Subcutaneous abdominal adipose tissue (tissue), 5 donors: ENCODE data around the gene RFXANK.

Experiments used
- H3K27ac ChIP-seq: one replicate; pipeline ENCODE4 v1.7.0; 2013; ENCODE audit warnings: low read depth, mild to moderate bottlenecking, inconsistent platforms, low read length, moderate library complexity
- H3K27me3 ChIP-seq, 5 donors: one replicate each; pipeline ENCODE4 v1.7.0; 2013; ENCODE audit warnings: low read length in 5 of 5, inconsistent platforms in 1 of 5; ENCODE audit not compliant: control insufficient read depth in 5 of 5, insufficient read depth in 4 of 5
- H3K36me3 ChIP-seq, 5 donors: one replicate each; pipeline ENCODE4 v1.7.0; 2013; ENCODE audit warnings: low read length in 5 of 5; ENCODE audit not compliant: control insufficient read depth in 5 of 5, insufficient read depth in 5 of 5
- H3K4me1 ChIP-seq, 5 donors: one replicate each; pipeline ENCODE4 v1.7.0; 2013; ENCODE audit warnings: low read length in 5 of 5, mild to moderate bottlenecking in 3 of 5, moderate library complexity in 1 of 5; ENCODE audit not compliant: control insufficient read depth in 5 of 5, insufficient read depth in 5 of 5
- H3K4me3 ChIP-seq, 5 donors: one replicate each; pipeline ENCODE4 v1.7.0; 2013; ENCODE audit warnings: low read length in 5 of 5, low read depth in 1 of 5
- H3K9ac ChIP-seq, 5 donors: one replicate each; pipeline ENCODE4 v1.7.0; 2013; ENCODE audit warnings: low read length in 5 of 5, mild to moderate bottlenecking in 4 of 5, moderate library complexity in 3 of 5
- H3K9me3 ChIP-seq, 5 donors: one replicate each; pipeline ENCODE4 v1.7.0; 2013; ENCODE audit warnings: low read length in 5 of 5; ENCODE audit not compliant: control insufficient read depth in 5 of 5
- donor health status: healthy.
- donor health status: healthy.
- donor health status: healthy.
- donor health status: healthy.
- donor health status: healthy.

RFXANK gene

GRCh38 chr19:19226663-19227062 is 34.6 kb downstream of the RFXANK start:
- H3K9me3 ChIP-seq, result no peaks in the 10 kb centered on the region
- peaks cover 0 to 10% (median 7%) of the 10 kb centered on the region in 5 donors for H3K4me1 ChIP-seq
- H3K36me3 ChIP-seq, result no peaks in the 10 kb centered on the region
- H3K9ac ChIP-seq, result no peak overlapping the region
- H3K4me3 ChIP-seq, result no peak overlapping the region
- H3K27me3 ChIP-seq, result peaks cover 24 to 46% (median 40%) of the 10 kb centered on the region in 5 donors
- H3K27ac ChIP-seq, result no peak overlapping the region

DNA sequence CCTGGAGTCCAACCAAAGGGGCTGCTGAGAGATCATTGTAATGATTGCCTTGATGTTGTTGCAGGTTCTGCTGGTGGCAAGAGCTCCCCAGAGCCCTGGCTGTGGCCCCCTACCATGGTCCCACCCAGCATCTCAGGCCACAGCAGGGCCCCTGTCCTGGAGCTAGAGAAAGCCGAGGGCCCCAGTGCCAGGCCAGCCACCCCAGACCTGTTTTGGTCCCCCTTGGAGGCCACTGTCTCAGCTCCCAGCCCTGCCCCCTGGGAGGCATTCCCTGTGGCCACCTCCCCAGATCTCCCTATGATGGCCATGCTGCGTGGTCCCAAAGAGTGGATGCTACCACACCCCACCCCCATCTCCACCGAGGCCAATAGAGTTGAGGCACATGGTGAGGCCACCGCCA is 35.2 kb downstream of the RFXANK start:
- Histone ChIP-seq H3K4me3 (no peak overlapping the region), H3K36me3 (no peaks in the 10 kb centered on the region), H3K27me3 (peaks cover 24 to 49% (median 40%) of the 10 kb centered on the region in 5 donors), H3K9ac (no peak overlapping the region), H3K4me1 (peaks cover 0 to 10% (median 7%) of the 10 kb centered on the region in 5 donors), H3K27ac (no peak overlapping the region), H3K9me3 (no peaks in the 10 kb centered on the region)

DNA sequence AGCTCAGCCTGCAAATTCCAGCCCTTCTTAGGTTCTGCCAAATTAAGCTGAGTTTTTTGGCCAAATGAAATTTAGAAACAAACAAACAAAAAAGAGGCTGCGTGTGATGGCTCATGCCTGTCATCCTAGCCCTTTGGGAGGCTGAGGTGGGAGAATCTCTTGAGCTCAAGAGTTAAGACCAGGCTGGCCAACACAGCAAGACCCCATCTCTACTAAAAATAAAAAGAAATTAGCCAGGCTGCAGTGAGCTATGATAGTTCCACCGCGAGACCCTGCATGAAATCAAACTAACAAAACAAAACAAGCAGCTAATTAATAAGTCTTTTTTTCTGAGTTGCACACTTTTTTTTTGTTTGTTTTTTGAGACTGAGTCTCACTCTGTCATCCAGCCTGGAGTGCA is 37.6 kb downstream of the RFXANK start:
- Histone ChIP-seq H3K36me3 (no peaks in the 10 kb centered on the region), H3K4me3 (no peak overlapping the region), H3K9me3 (peaks cover 10 to 18% (median 16%) of the 10 kb centered on the region in 5 donors), H3K9ac (no peak overlapping the region), H3K27me3 (peaks cover 22 to 42% (median 33%) of the 10 kb centered on the region in 5 donors), H3K27ac (no peak overlapping the region), H3K4me1 (peaks cover 0 to 8% (median 6%) of the 10 kb centered on the region in 5 donors)

DNA sequence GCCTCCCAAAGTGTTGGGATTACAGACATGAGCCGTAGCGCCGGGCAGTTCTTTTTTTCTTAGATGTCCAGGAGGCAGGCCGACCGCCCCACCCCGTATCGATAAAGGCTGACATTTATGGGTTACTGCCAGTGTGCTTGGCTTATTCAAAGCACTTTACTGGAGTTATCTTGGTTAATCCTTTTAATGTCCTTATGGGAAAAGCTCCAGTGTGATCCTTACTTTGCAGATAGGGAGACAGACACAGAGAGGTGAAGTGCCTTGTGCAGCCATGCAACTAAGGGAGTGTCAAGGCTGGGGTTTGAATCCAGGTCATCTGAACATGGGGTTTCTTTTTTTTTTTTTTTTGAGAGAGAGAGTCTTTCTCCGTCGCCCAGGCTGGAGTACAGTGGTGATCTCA is 38.9 kb downstream of the RFXANK start:
- H3K27me3 ChIP-seq, result peaks cover 16 to 32% (median 23%) of the 10 kb centered on the region in 5 donors
- no peak overlapping the region for H3K4me3 ChIP-seq
- no peaks in the 10 kb centered on the region for H3K36me3 ChIP-seq
- H3K27ac ChIP-seq, result no peak overlapping the region
- H3K9ac ChIP-seq, result no peak overlapping the region
- no peaks in the 10 kb centered on the region for H3K4me1 ChIP-seq
- H3K9me3 ChIP-seq, result peaks cover 13 to 25% (median 22%) of the 10 kb centered on the region in 5 donors

DNA sequence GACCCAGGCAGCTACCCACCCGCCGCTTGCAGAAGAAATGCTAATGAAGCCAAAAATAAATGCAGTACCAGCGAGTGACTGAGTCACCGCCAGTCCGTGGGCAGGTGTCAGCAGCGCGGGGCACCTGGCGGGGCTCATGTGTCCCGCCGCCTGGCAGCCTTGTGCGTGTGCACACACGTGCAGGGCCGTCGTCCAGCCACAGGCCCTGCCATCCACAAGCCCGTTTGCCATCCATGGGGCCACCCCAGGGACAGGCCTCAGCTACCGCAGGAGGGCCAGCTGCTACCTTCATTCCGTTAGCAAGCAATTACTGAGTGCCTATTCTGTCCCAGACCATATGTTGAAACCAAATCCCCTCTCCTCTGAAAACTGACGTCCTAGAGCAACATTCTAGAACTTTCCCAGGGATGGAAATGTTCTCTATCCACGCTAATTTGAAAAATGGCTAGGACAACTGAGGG is 40.2 kb downstream of the RFXANK start:
- no peaks in the 10 kb centered on the region for H3K36me3 ChIP-seq
- peaks cover 13 to 27% (median 22%) of the 10 kb centered on the region in 5 donors for H3K9me3 ChIP-seq
- no peak overlapping the region for H3K9ac ChIP-seq
- no peak overlapping the region for H3K4me3 ChIP-seq
- H3K4me1 ChIP-seq, result no peaks in the 10 kb centered on the region
- no peak overlapping the region for H3K27ac ChIP-seq
- H3K27me3 ChIP-seq, result peaks cover 4 to 19% (median 11%) of the 10 kb centered on the region in 5 donors

GRCh38 chr19:19234220-19234816 is 42.3 kb downstream of the RFXANK start:
- H3K27ac ChIP-seq, result no peak overlapping the region
- no peaks in the 10 kb centered on the region for H3K36me3 ChIP-seq
- H3K9ac ChIP-seq, result no peak overlapping the region
- peak overlapping the region in 3 of 5 donors; percentile 36 to 41 (median 40) for H3K4me3 ChIP-seq
- H3K27me3 ChIP-seq, result peaks cover 0 to 6% (median 3%) of the 10 kb centered on the region in 5 donors
- H3K9me3 ChIP-seq, result peaks cover 13 to 27% (median 22%) of the 10 kb centered on the region in 5 donors
- no peaks in the 10 kb centered on the region for H3K4me1 ChIP-seq

GRCh38 chr19:19236173-19236572 is 44.1 kb downstream of the RFXANK start:
- H3K27ac ChIP-seq, result no peak overlapping the region
- no peak overlapping the region for H3K4me3 ChIP-seq
- H3K9me3 ChIP-seq, result peaks cover 13 to 27% (median 22%) of the 10 kb centered on the region in 5 donors
- no peak overlapping the region for H3K9ac ChIP-seq
- H3K27me3 ChIP-seq, result peaks cover 0 to 10% (median 6%) of the 10 kb centered on the region in 5 donors
- no peaks in the 10 kb centered on the region for H3K4me1 ChIP-seq
- no peaks in the 10 kb centered on the region for H3K36me3 ChIP-seq

GRCh38 chr19:19238126-19238894 is 46.3 kb downstream of the RFXANK start:
- Histone ChIP-seq H3K9ac (no peak overlapping the region), H3K36me3 (no peaks in the 10 kb centered on the region), H3K4me3 (no peak overlapping the region), H3K27me3 (peaks cover 0 to 6% (median 3%) of the 10 kb centered on the region in 5 donors), H3K4me1 (no peaks in the 10 kb centered on the region), H3K27ac (no peak overlapping the region), H3K9me3 (peaks cover 13 to 24% (median 18%) of the 10 kb centered on the region in 5 donors)

- Histone ChIP-seq H3K4me3 (no peak overlapping the region), H3K9ac (no peak overlapping the region)
Measured at GRCh38 chr19:19239675-19240074, 47.6 kb downstream of the RFXANK start.

DNA sequence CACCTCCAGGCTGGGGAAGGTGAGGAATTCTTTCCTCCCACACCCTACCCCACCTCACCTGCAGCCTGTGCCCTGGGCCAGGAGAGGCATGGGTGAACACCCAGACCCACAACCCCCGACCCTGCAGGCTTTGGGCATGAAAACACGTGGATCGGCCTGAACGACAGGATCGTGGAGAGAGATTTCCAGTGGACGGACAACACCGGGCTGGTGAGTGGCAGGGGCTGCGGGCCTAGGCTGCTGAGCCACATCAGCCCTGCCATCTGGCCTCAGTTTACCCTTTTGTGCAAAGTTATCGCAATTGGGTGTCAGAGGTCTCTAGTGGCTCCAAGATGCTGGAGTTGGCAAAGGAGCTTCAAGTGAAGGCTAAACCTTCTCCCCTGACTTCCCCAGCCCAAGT is 48.4 kb downstream of the RFXANK start:
- Histone ChIP-seq H3K27me3 (peaks cover 0 to 6% (median 3%) of the 10 kb centered on the region in 5 donors), H3K27ac (no peak overlapping the region), H3K9ac (no peak overlapping the region)

More at GRCh38 chr19:19239675-19240074, 47.6 kb downstream of the RFXANK start:
- no peak overlapping the region for H3K27ac ChIP-seq
- H3K9me3 ChIP-seq, result peaks cover 3 to 11% (median 4%) of the 10 kb centered on the region in 5 donors
- no peaks in the 10 kb centered on the region for H3K36me3 ChIP-seq
- no peaks in the 10 kb centered on the region for H3K4me1 ChIP-seq
- peaks cover 0 to 6% (median 3%) of the 10 kb centered on the region in 5 donors for H3K27me3 ChIP-seq

More for the DNA sequence above, 48.4 kb downstream of the RFXANK start:
- no peaks in the 10 kb centered on the region for H3K4me1 ChIP-seq
- no peak overlapping the region for H3K4me3 ChIP-seq
- peaks cover 0 to 7% (median 0%) of the 10 kb centered on the region in 5 donors for H3K9me3 ChIP-seq
- H3K36me3 ChIP-seq, result no peaks in the 10 kb centered on the region
